Mesenteric fat pad (tissue), 1 donor: ENCODE results near the gene AGAP2. TPM values are rescaled to one million over a fixed set of nuclear protein-coding genes. Genes with fewer than 3 reads are reported as not detected.
A peak's percentile ranks its signal among the peaks of the same experiment; 100 is the strongest.
"Not testable (repeated sequence)": the region's sequence is repeated elsewhere in the genome, so short reads cannot be mapped to it uniquely, and the experiment has no call there.

Experiments used
- DNase-seq: peaks from one replicate; pipeline ENCODE4 v3.0.0-alpha.2; 2020; ENCODE audit warnings: low spot score
- microRNA-seq: library from miRNA; unstranded; fragments of <30 nt; microRNA quantifications from one replicate; pipeline ENCODE4 v1.2.0, GENCODE V29; 2020; ENCODE audit warnings: borderline number of aligned reads
- total RNA-seq: library from RNA; stranded (reverse); fragmentation: NEBNext Ultra II Directional; extraction: Animal tissue kit (Norgen Biotek cat#: 25700); gene quantifications from one replicate; pipeline ENCODE4 v1.2.1, GENCODE V29; 2021
- donor health status: DM: yes; HTN: yes; CAD: no.

AGAP2 gene
- total RNA-seq, 1 donor from 2014 or later: 2.1 TPM

DNA sequence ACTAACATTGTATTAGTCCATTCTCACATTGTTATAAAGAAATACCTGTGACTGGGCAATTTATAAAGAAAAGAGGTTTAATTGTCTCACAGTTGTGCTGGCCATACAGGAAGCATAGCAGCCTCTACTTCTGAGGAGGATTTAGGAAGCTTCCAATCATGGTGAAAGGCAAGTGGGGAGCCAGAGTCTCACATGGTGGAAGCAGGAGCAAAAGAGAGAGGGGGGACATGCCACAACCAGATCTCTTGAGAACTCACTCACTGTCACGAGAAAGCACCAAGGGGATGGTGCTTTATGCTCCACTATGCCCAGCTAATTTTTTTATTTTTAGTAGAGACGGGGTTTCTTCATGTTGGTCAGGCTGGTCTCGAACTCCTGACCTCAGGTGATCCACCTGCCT is 31.3 kb downstream of the AGAP2 start:
- no peak for DNase-seq

DNA sequence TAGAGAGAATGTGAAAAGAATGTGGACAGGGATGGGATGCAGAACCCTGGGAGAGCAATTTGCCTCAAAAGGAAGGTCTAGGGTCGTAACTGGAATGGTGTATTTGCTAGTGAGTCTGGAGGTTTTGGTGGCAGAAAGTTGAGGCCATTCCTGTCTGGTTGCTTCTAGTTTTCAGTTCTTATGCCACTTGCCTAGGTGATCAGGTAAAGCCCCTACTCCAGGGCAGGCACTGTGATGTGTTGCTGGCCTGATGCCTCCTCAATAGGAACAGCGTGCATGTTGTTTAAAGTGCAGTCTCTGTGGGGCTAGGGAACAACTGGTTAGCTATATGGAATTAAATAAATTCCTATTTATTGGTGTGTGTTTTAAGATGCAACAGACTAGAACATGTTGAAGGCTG is 38.2 kb downstream of the AGAP2 start:
- no peak for DNase-seq

DNA sequence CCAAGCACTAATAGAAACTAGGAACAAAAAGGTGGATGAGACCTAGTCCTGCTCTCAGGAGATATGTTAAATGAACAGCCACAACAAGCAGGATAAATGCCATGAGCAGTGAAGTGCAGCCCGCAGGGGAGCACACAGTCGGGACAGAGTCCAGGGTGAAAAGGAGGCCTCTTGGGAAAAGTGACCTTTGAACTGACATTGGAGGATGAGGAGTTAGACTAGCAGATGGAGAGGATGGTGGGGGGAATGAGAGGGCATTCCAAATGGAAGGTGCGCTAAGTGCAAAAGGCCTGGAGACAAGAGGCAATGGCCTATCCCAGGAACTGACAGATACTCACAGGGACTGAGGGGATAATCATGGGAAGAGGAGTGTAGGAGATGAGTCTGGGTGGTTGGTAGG is 40.1 kb downstream of the AGAP2 start:
- DNase-seq: no peak

GRCh38 chr12:57697076-57697475 is 41.5 kb downstream of the AGAP2 start:
- DNase-seq: no peak

- DNase-seq: no peak
Observed at GRCh38 chr12:57695770-57696432, 42.6 kb downstream of the AGAP2 start.

DNA sequence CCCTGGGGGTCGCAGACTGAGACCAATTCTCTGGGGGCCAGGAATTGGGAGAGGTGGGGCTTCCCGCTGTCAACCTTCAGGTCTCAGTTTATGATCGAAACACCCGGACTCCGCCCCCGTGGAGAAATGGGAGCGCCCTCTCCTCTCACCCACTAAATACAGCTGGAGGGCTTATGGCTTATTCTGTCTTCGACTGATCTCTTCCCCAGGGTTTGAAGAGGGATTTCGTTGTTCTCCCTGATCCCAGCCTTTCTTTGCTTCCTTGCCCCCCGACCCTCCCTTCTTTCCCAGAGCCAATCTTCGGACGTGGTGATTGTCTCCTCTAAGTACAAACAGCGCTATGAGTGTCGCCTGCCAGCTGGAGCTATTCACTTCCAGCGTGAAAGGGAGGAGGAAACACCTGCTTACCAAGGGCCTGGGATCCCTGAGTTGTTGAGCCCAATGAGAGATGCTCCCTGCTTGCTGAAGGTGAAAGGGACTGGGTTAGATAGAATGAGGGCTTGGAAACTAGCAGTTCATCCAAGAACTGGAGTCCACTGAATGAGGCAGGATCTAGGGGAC is 44.0 kb downstream of the AGAP2 start:
- no peak for DNase-seq

DNA sequence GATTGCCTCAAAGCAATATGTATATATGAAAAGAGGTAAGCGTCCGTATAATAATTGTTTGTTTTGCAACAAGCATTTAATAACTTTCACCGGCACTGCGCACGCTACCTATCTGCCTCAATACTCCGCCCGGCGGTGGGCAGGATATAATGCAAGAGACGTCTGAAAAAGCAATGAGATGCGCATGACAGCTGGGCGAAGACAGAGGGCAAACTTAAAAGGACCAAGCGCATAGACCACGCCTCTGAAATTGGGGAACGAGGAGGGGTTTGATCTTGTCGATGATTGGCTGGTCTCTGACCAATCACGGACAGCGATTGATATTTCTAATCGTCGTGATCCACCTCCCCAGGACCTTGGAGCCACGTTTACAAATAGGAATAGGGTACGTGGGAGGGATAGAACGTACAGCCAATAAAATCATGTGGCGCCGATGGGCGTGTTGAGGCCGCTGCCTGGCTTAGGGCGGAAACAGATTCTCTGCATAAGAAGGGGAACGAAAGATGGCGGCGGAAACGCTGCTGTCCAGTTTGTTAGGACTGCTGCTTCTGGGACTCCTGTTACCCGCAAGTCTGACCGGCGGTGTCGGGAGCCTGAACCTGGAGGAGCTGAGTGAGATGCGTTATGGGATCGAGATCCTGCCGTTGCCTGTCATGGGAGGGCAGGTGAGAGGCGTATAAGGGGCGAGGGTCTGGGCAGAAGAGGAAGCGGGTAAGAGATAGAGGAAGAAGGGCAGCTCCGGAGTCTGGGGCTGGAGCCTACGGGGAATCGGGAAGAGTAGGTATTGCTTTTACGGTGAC is 44.7 kb downstream of the AGAP2 start, which contains the start of gene OS9:
Gene OS9, plus strand, starts transcription at position 474 of the 800 bp plus-strand sequence. Its CDS starts 30 bp downstream, at position 504.
- DNase-seq: peak; percentile 95

DNA sequence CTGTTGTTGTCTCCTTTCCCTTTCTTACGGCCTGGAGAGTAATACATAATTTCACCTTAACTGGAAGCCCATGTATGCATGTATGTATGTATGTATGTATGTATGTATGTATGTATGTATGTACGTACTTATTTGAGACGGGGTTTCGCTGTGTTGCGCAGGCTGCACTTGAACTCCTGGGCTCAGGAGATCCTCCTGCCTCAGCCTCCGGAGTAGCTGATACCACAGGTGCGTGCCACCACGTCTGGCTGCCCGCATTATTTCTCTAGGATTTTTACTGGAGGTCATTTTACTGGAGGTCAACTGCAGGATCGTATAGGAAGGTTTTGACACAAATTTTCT is 45.3 kb downstream of the AGAP2 start:
- DNase-seq: no peak

DNA sequence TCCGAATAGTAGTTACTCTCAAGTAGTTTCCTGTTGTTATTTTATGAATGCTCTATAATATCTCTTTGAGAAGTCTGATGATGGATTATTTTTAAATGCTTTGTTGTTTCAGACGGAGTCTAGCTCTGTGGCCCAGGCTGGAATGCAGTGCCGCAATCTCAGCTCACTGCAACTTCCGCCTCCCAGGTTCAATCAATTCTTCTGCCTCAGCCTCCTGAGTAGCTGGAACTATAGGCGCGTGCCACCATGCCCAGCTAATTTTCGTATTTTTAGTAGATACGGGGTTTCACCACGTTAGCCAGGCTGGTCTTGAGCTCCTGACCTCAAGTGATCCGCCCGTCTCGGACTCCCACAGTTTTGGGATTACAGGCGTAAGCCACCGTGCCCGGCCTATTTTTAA is 46.0 kb downstream of the AGAP2 start:
- DNase-seq: no peak

GRCh38 chr12:57688931-57689330 is 49.6 kb downstream of the AGAP2 start:
- DNase-seq: no peak

DNA sequence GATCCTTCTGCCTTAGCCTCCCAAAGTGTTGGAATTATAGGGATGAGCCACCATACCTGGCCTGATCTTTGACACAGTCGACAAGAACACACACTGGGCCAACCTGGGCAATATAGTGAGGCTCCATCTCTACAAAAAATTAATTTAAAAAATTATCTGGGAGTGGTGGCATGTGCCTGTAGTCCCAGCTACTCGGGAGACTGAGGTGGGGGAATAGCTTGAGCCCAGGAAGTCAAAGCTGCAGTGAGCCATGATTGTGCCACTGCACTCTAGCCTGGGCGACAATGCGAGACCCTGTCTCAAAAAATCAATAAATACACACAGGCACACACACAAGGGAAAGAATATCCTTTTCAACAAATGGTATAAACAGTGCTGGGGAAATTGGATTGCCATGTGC is 50.7 kb downstream of the AGAP2 start:
- DNase-seq: no peak

DNA sequence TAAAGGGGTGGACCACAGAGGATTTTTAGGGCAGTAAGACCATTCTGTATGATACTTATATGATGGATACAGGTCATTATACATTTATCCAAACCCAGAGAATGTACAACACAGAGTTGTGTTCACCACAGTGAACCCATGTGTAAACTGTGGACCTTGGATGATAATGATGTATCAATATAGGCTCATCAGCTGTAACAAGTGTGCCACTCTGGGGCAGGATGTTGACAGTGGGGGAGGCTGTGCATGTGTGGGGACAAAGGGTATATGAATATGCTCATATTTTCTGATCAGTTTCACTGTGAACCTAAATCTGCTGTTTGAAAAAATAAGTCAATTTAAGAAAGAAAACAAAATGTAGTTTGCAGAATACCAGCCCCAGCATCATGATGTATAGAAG is 58.8 kb downstream of the AGAP2 start:
- DNase-seq: no peak

DNA sequence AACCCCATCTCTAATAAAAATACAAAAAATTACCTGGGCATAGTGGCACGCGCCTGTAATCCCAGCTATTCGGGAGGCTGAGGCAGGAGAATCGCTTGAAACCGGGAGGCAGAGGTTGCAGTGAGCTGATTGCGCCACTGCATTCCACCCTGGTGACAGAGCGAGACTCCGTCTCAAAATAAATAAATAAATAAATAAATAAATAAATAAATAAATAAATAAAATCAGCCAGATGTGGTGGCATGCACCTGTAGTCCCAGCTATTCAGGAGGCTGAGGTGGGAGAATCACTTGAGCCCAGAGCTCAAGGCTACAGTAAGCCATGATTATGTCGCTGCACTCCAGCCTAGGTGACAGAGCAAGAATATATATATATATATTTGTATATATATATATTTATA is 60.6 kb downstream of the AGAP2 start:
- not testable (repeated sequence) for DNase-seq

- DNase-seq: no peak
Observed at GRCh38 chr12:57674691-57675090, 63.9 kb downstream of the AGAP2 start.

Small RNAs within 50 kb of the gene (microRNA-seq; reads per million reads assigned to microRNA genes)
- gene MIR6759: not detected

Other genes with a start within 250 kb of the AGAP2 start
- 32.2 TPM for gene DDIT3, start 218.2 kb downstream of the AGAP2 start, total RNA-seq
- gene MBD6, start 215.9 kb downstream of the AGAP2 start, total RNA-seq: 66.0 TPM
- 106 TPM for gene DCTN2, start 191.6 kb downstream of the AGAP2 start, total RNA-seq
- gene KIF5A, start 188.7 kb downstream of the AGAP2 start, total RNA-seq: not detected
- gene PIP4K2C, start 147.6 kb downstream of the AGAP2 start, total RNA-seq: 14.3 TPM
- gene DTX3, start 133.9 kb downstream of the AGAP2 start, total RNA-seq: 7.2 TPM
- 12.8 TPM for gene ARHGEF25, start 127.3 kb downstream of the AGAP2 start, total RNA-seq
- gene B4GALNT1, start 105.5 kb downstream of the AGAP2 start, total RNA-seq: 2.7 TPM
- 251 TPM for gene OS9, start 44.6 kb downstream of the AGAP2 start, total RNA-seq
- gene TSPAN31, start 6.3 kb upstream of the AGAP2 start, total RNA-seq: 35.0 TPM
- 87.0 TPM for gene CDK4, start 13.6 kb upstream of the AGAP2 start, total RNA-seq
- 11.3 TPM for gene MARCHF9, start 16.4 kb upstream of the AGAP2 start, total RNA-seq
- 1.8 TPM for gene CYP27B1, start 28.3 kb upstream of the AGAP2 start, total RNA-seq
- gene METTL1, start 33.4 kb upstream of the AGAP2 start, total RNA-seq: 32.8 TPM
- gene EEF1AKMT3, start 33.9 kb upstream of the AGAP2 start, total RNA-seq: 7.2 TPM
- gene TSFM, start 44.0 kb upstream of the AGAP2 start, total RNA-seq: 32.7 TPM
- gene AVIL, start 80.0 kb upstream of the AGAP2 start, total RNA-seq: 5.7 TPM
- 156 TPM for gene CTDSP2, start 108.0 kb upstream of the AGAP2 start, total RNA-seq
- gene ATP23, start 202.8 kb upstream of the AGAP2 start, total RNA-seq: 9.5 TPM